HCT116 (cell line): ENCODE measurements around the gene DNAJC6. TPM values are rescaled to one million over a fixed set of nuclear protein-coding genes. Genes with fewer than 3 reads are reported as not detected.

Source experiments
- ATAC-seq: fragments of 200-7000 bp; cut with Tn5 transposase; 2 replicates; pipeline ENCODE4 v1.9.1; 2020; ENCODE audit warnings: mild to moderate bottlenecking, moderate library complexity
- BruUV-seq: library from RNA; stranded (reverse); fragments of 400-500 nt; replicated peaks from 2 replicates; lab custom pipeline; 2021; lab: Mats Ljungman, UMichigan
- CTCF ChIA-PET: fragments of 300-600 bp; sonication (Branson Sonifier 250); formaldehyde crosslinking; loops from one replicate; lab custom pipeline; 2021; ENCODE audit warnings: antibody characterized with exemption; lab: Charles Lee
- POLR2A ChIA-PET: fragments of 300-600, 350-600 bp; sonication (Branson Sonifier 250); formaldehyde crosslinking; loops from one replicate; lab custom pipeline; 2021; ENCODE audit warnings: antibody characterized with exemption; lab: Charles Lee
- RAD21 ChIA-PET, 2 experiments: fragments of 300-600 bp; sonication (Branson Sonifier 250); formaldehyde crosslinking; loops; one replicate each; lab custom pipeline; 2023; ENCODE audit warnings: low total read pairs in 2 of 2; ENCODE audit not compliant: uncharacterized antibody in 2 of 2, unreplicated experiment in 2 of 2, low non-redundant PET in 1 of 2; lab: Charles Lee
- DNase-seq: peaks from one replicate; pipeline ENCODE4 v3.0.0-alpha.2; 2010; ENCODE audit warnings: low read depth, low spot score
- H2AFZ ChIP-seq: fragments of 200-600 bp; shearing (Covaris generic), sonication (generic); 2 replicates; pipeline ENCODE4 v1.6.1; 2017; ENCODE audit warnings: low read depth, mixed run types, mixed read lengths, antibody characterized with exemption, low read length; ENCODE audit not compliant: poor library complexity, severe bottlenecking
- H3K27ac ChIP-seq: 2 replicates; pipeline ENCODE4 v1.5.1; 2012; ENCODE audit warnings: low read depth, low read length
- H3K27me3 ChIP-seq: fragments of 200-600 bp; sonication (generic); 2 replicates; pipeline ENCODE4 v1.6.1; 2016; ENCODE audit warnings: mixed run types, low read length, mixed read lengths; ENCODE audit not compliant: insufficient read depth
- H3K36me3 ChIP-seq, 2 experiments: fragments of 200-500 bp in 1 of 2; fragments of 200-600 bp in 1 of 2; sonication (Bioruptor generic) in 1 of 2; sonication (generic) in 1 of 2; 2 replicates each; pipeline versions ENCODE4 v1.5.1 to v1.6.1; 2014 to 2016; ENCODE audit warnings: low read length in 2 of 2, inconsistent platforms in 1 of 2, mixed read lengths in 1 of 2, mixed run types in 1 of 2; ENCODE audit not compliant: insufficient read depth in 2 of 2, control insufficient read depth in 1 of 2
- H3K4me1 ChIP-seq, 2 experiments: fragments of 200-600 bp in 1 of 2; sonication (generic) in 1 of 2; 2 replicates each; pipeline versions ENCODE4 v1.5.1 to v1.6.1; 2012 to 2017; ENCODE audit warnings: low read length in 2 of 2, inconsistent platforms in 1 of 2, mild to moderate bottlenecking in 1 of 2, mixed read lengths in 1 of 2, mixed run types in 1 of 2, moderate library complexity in 1 of 2; ENCODE audit not compliant: insufficient read depth in 2 of 2, control insufficient read depth in 1 of 2
- H3K4me2 ChIP-seq: fragments of 200-600 bp; sonication (generic); 2 replicates; pipeline ENCODE4 v1.6.1; 2017; ENCODE audit warnings: mixed run types, low read length, mixed read lengths
- H3K4me3 ChIP-seq, 2 experiments: fragments of 200-600 bp in 1 of 2; sonication (generic) in 1 of 2; replicated peaks in 1 of 2; 2 replicates each; pipeline ENCODE4 v1.5.1; 2011 to 2016; ENCODE audit warnings: low read length in 2 of 2, control low read depth in 1 of 2, low read depth in 1 of 2, mild to moderate bottlenecking in 1 of 2, mixed read lengths in 1 of 2, mixed run types in 1 of 2
- H3K79me2 ChIP-seq: fragments of 200-600 bp; sonication (generic); 2 replicates; pipeline ENCODE4 v1.6.1; 2017; ENCODE audit warnings: mild to moderate bottlenecking, mixed run types, low read length, moderate library complexity, mixed read lengths; ENCODE audit not compliant: insufficient read depth
- H3K9ac ChIP-seq: fragments of 200-600 bp; sonication (generic); 2 replicates; pipeline ENCODE4 v1.6.1; 2016; ENCODE audit warnings: low read length, mixed read lengths
- H3K9me2 ChIP-seq: fragments of 200-600 bp; sonication (generic), shearing (Covaris generic); 2 replicates; pipeline ENCODE4 v1.6.1; 2017; ENCODE audit warnings: mixed run types, mild to moderate bottlenecking, moderate library complexity; ENCODE audit not compliant: insufficient read depth
- H3K9me3 ChIP-seq, 2 experiments: fragments of 200-500 bp in 1 of 2; fragments of 200-600 bp in 1 of 2; sonication (Bioruptor generic) in 1 of 2; sonication (generic) in 1 of 2; 2 replicates each; pipeline ENCODE4 v1.6.1; 2014 to 2017; ENCODE audit warnings: low read length in 2 of 2, mixed read lengths in 2 of 2, inconsistent platforms in 1 of 2, low read depth in 1 of 2, mild to moderate bottlenecking in 1 of 2, mixed run types in 1 of 2, moderate library complexity in 1 of 2; ENCODE audit not compliant: control insufficient read depth in 1 of 2, insufficient read depth in 1 of 2
- H4K20me1 ChIP-seq: fragments of 200-600 bp; sonication (generic), shearing (Covaris generic); 2 replicates; pipeline ENCODE4 v1.6.1; 2017; ENCODE audit warnings: mixed run types, mild to moderate bottlenecking, moderate library complexity; ENCODE audit not compliant: insufficient read depth
- ATF3 ChIP-seq: IDR thresholded peaks from 2 replicates; pipeline ENCODE4 v1.6.1; 2012
- CBX3 ChIP-seq: IDR thresholded peaks from 2 replicates; pipeline ENCODE4 v1.6.1; 2012; ENCODE audit warnings: low read depth
- EGR1 ChIP-seq: IDR thresholded peaks from 2 replicates; pipeline ENCODE4 v1.6.1; 2012; ENCODE audit warnings: low read depth
- EZH2 ChIP-seq: fragments of 200-600 bp; sonication (generic); IDR thresholded peaks from 2 replicates; pipeline ENCODE4 v1.6.1; 2017; ENCODE audit warnings: antibody characterized with exemption, mixed run types
- FOSL1 ChIP-seq: IDR thresholded peaks from 2 replicates; pipeline ENCODE4 v1.6.1; 2012; ENCODE audit warnings: low read depth
- JUND ChIP-seq: IDR thresholded peaks from 2 replicates; pipeline ENCODE4 v1.6.1; 2012
- RAD21 ChIP-seq: IDR thresholded peaks from 2 replicates; pipeline ENCODE4 v1.6.1; 2012; ENCODE audit warnings: low read depth, mild to moderate bottlenecking
- SRF ChIP-seq: IDR thresholded peaks from 2 replicates; pipeline ENCODE4 v1.6.1; 2012; ENCODE audit warnings: low read depth
- YY1 ChIP-seq: IDR thresholded peaks from 2 replicates; pipeline ENCODE4 v1.6.1; 2011; ENCODE audit warnings: low read length, low read depth, moderate library complexity, mild to moderate bottlenecking; ENCODE audit not compliant: insufficient replicate concordance; ENCODE audit errors: extremely low read depth
- ZFX ChIP-seq: fragments of 450-650 bp; IDR thresholded peaks from 2 replicates; pipeline ENCODE4 v1.6.1; 2017
- intact Hi-C: fragments of 100-400 bp; cut with micrococcal nuclease; formaldehyde crosslinking; loops from 2 replicates; pipeline ENCODE4 v1.10.0; 2022
- total RNA-seq: library from RNA; stranded (reverse); gene quantifications from one replicate; pipeline ENCODE4 v1.2.1, GENCODE V29; 2021; ENCODE audit not compliant: unreplicated experiment
- TF ChIP-seq, protein P1 (sequence below): IDR thresholded peaks from 2 replicates; pipeline ENCODE4 v1.6.1; 2012; ENCODE audit warnings: low read depth

DNAJC6 gene
- total RNA-seq, 1 experiment from 2014 or later, result 9.0 TPM

- Histone ChIP-seq H3K9me3 (no peaks in the 10 kb centered on the region), H3K4me2 (no peak overlapping the region), H3K9ac (no peak overlapping the region), H3K27ac (no peak overlapping the region), H3K9me2 (no peaks in the 10 kb centered on the region), H3K36me3 (no peaks in the 10 kb centered on the region), H3K4me3 (no peak overlapping the region), H2AFZ (no peak overlapping the region), H4K20me1 (no peaks in the 10 kb centered on the region), H3K79me2 (no peaks in the 10 kb centered on the region), H3K4me1 (no peaks in the 10 kb centered on the region), H3K27me3 (no peaks in the 10 kb centered on the region)
- no TSS peak for BruUV-seq
- CTCF ChIA-PET, result no interaction called here
- intact Hi-C loops, result no loop called here
- DNase-seq (no peak), ATAC-seq (no peak)
- RAD21 ChIA-PET, result no interaction called here
- POLR2A ChIA-PET, result no interaction called here
- no peak for TF ChIP-seq EZH2
- TF ChIP-seq RAD21, result no peak
- TF ChIP-seq EGR1, result no peak
- TF ChIP-seq FOSL1, result no peak
- TF ChIP-seq YY1, result no peak
- TF ChIP-seq JUND, result no peak
- TF ChIP-seq SRF, result no peak
- TF ChIP-seq, protein P1, sequence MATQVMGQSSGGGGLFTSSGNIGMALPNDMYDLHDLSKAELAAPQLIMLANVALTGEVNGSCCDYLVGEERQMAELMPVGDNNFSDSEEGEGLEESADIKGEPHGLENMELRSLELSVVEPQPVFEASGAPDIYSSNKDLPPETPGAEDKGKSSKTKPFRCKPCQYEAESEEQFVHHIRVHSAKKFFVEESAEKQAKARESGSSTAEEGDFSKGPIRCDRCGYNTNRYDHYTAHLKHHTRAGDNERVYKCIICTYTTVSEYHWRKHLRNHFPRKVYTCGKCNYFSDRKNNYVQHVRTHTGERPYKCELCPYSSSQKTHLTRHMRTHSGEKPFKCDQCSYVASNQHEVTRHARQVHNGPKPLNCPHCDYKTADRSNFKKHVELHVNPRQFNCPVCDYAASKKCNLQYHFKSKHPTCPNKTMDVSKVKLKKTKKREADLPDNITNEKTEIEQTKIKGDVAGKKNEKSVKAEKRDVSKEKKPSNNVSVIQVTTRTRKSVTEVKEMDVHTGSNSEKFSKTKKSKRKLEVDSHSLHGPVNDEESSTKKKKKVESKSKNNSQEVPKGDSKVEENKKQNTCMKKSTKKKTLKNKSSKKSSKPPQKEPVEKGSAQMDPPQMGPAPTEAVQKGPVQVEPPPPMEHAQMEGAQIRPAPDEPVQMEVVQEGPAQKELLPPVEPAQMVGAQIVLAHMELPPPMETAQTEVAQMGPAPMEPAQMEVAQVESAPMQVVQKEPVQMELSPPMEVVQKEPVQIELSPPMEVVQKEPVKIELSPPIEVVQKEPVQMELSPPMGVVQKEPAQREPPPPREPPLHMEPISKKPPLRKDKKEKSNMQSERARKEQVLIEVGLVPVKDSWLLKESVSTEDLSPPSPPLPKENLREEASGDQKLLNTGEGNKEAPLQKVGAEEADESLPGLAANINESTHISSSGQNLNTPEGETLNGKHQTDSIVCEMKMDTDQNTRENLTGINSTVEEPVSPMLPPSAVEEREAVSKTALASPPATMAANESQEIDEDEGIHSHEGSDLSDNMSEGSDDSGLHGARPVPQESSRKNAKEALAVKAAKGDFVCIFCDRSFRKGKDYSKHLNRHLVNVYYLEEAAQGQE, result no peak
- TF ChIP-seq ZFX, result no peak
- TF ChIP-seq CBX3, result no peak
- TF ChIP-seq ATF3, result no peak
Measured at GRCh38 chr1:65292861-65293593, 16.3 kb upstream of the DNAJC6 start.
